Stomach smooth muscle (tissue), 2 donors: ENCODE data around the gene CLEC4E.
"Not testable (repeated sequence)": the region's sequence is repeated elsewhere in the genome, so short reads cannot be mapped to it uniquely, and the experiment has no call there.

Experiments
- H3K27ac ChIP-seq: one replicate; pipeline ENCODE4 v1.7.0; 2013; ENCODE audit warnings: mild to moderate bottlenecking, low read length, inconsistent platforms
- H3K27me3 ChIP-seq, 2 donors: one replicate each; pipeline ENCODE4 v1.7.0; 2013; ENCODE audit warnings: low read length in 2 of 2; ENCODE audit not compliant: insufficient read depth in 2 of 2, control insufficient read depth in 1 of 2
- H3K36me3 ChIP-seq, 2 donors: one replicate each; pipeline ENCODE4 v1.7.0; 2013; ENCODE audit warnings: low read length in 2 of 2; ENCODE audit not compliant: control insufficient read depth in 2 of 2, insufficient read depth in 2 of 2
- H3K4me1 ChIP-seq: one replicate; pipeline ENCODE4 v1.7.0; 2013; ENCODE audit warnings: low read length; ENCODE audit not compliant: control insufficient read depth, insufficient read depth
- H3K4me3 ChIP-seq, 2 donors: one replicate each; pipeline ENCODE4 v1.7.0; 2013; ENCODE audit warnings: low read length in 2 of 2
- H3K9ac ChIP-seq, 2 donors: one replicate each; pipeline ENCODE4 v1.7.0; 2013; ENCODE audit warnings: low read length in 2 of 2, mild to moderate bottlenecking in 1 of 2
- H3K9me3 ChIP-seq, 2 donors: one replicate each; pipeline ENCODE4 v1.7.0; 2013; ENCODE audit warnings: low read length in 2 of 2; ENCODE audit not compliant: control insufficient read depth in 2 of 2
- donor health status: healthy.
- donor health status: Pancreatic carcinoma.

The CLEC4E gene

DNA sequence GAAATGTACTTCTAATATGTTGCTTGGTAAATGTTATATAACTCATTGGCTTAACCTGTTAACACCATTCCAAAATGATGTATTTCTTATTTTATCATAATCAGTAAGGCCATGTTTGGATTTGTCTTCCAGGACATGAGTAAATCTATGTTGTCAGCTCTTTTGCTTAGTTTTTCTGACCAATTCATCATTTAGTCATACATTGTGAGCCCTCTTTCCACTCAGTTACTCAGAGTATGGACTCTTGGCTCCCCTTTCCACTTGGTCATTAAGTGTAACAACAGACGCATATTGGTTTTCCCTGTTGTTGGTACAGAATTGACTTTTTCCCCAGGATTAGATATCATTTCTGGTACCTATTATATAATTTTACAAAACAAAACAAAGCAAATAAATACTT, 36.4 kb downstream of the CLEC4E start:
- Histone ChIP-seq H3K9ac (no peak overlapping the region), H3K4me3 (no peak overlapping the region), H3K27ac (no peak overlapping the region), H3K9me3 (no peaks in the 10 kb centered on the region), H3K4me1 (no peaks in the 10 kb centered on the region), H3K27me3 (no peaks in the 10 kb centered on the region), H3K36me3 (no peaks in the 10 kb centered on the region)

DNA sequence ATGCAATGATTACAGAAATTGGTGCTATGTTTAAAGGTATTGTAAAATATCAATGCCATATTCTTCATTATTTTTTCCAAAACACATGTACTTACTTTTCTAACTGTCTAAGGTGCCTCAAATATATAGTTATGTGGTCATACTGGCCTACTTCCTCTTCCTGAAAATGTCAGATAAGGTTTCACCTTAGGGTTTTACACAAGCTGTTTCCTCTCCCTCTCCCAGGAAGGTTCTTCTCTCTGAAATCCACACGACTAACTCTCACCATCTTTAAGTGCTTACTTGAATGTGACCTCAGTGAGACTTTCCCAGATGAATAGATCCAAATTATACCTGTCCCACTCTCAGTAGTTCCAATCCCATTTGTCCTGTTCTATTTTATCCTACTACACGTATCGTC, 39.0 kb downstream of the CLEC4E start:
- H3K27ac ChIP-seq = no peak overlapping the region
- no peaks in the 10 kb centered on the region for H3K27me3 ChIP-seq
- no peaks in the 10 kb centered on the region for H3K4me1 ChIP-seq
- H3K9ac ChIP-seq = no peak overlapping the region
- no peaks in the 10 kb centered on the region for H3K36me3 ChIP-seq
- H3K4me3 ChIP-seq = no peak overlapping the region
- H3K9me3 ChIP-seq = no peaks in the 10 kb centered on the region

DNA sequence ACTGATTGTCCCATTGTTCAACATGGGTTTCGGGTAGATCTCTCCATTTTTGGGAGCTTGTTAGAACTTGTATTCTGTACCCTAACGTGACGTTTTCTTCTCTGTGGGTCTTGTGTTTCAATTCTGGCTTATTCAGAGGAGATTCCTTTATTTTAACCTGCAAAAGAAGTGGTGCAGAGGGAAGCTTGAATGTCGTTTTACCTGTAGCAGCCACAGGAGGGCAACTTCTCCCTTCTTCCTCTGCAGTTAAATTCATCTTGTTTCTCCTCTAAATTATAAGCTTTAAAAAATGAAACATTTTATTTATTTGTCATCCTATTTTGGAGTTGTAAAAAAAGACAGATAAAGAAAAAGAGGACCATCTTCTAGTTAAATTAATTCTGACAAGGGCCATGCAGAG, 41.1 kb downstream of the CLEC4E start:
- Histone ChIP-seq H3K9me3 (no peaks in the 10 kb centered on the region), H3K36me3 (no peaks in the 10 kb centered on the region), H3K27me3 (no peaks in the 10 kb centered on the region), H3K9ac (no peak overlapping the region), H3K4me3 (no peak overlapping the region), H3K4me1 (no peaks in the 10 kb centered on the region), H3K27ac (no peak overlapping the region)

DNA sequence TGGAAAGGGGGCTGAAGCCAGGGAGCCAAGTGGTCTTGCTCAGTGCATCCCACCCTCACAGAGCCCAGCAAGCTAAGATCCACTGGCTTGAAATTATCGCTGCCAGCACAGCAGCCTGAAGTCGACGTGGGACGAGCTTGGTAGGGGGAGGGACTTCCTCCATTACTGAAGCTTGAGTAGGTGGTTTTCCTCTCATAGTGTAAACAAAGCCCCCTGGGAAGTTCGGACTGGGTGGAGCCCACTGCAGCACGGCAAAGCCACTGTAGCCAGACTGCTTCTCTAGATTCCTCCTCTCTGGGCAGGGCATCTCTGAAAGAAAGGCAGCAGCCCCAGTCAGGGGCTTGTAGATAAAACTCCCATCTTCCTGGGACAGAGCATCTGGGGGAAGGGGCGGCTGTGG, 44.6 kb downstream of the CLEC4E start:
- not testable (repeated sequence) for H3K27ac ChIP-seq, H3K4me3 ChIP-seq, H3K9ac ChIP-seq, H3K9me3 ChIP-seq, H3K36me3 ChIP-seq, H3K4me1 ChIP-seq, H3K27me3 ChIP-seq

DNA sequence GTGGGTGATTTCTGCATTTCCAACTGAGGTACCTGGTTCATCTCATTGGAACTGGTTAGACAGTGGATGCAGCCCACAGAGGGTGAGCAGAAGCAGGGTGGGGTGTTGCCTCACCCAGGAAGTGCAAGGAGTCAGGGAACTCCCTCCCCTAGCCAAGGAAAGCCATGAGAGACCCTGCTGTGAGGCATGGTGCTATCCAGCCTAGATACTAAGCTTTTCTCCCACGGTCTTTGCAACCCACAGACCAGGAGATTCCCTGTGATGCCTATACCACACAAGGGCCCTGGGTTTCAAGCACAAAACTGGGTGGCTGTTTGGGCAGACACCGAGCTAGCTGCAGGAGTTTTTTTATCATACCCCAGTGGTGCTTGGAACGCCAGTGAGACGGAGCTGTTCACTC, 45.0 kb downstream of the CLEC4E start:
- not testable (repeated sequence) for H3K9ac ChIP-seq, H3K9me3 ChIP-seq, H3K4me1 ChIP-seq, H3K27me3 ChIP-seq, H3K27ac ChIP-seq, H3K4me3 ChIP-seq, H3K36me3 ChIP-seq

DNA sequence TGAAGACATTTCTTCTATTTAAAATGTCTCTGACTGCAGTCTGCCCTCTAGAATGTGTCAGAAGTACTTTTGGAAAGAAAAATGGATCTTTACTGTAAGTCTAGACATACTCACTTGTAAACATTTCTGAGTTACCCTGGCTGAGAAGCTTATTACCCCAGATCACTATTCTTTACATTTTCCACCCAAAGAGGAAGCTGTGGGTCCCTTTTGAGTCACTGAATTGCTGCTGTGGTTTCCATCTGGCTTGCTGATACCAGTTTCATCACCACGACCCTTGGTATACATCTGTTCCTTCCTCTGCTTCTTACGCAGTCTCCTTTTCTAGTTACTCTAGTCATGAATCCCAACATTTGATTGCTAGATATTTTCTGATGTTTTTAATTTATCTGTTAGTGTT, 47.6 kb downstream of the CLEC4E start:
- H3K27ac ChIP-seq = no peak overlapping the region
- no peaks in the 10 kb centered on the region for H3K4me1 ChIP-seq

DNA sequence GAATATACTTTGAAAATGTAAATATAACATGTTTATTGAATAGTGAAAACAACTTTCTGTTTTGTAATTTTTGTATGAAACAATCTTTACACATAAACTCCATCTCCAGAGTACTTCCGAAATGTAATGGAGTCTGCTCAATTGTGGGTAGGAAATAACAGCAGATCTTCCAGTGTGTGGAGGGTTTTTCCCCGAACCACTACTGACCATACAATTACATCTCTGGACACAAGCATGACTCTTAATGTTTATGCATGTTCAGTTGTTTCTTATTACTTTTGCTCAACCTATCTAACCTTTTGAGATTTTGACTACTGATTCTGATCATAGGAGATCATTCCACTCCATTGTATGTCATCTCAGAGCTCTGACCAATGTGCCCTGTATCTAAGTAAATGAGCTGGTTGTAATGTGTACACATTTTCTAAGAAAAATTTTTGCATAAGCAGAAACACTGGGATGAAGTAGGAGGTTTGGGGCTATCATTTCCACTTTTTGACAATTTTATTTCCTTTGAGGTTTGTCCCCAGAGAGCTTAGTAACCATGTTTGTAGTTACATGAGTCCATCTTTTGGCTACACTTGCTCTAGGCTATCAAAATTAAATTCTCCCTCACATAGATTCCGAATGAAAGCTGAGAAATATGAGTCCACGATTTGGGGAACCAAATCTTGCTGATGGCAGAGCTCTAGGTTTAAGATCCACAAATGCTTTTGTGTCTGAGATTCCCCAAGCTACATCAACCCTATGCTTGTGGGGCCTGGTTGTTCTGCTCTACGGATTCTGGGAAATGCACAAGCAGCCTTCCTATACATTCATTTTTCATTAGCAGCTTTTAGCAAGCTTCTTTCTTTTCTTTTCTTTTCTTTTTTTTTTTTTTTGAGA, 48.8 kb downstream of the CLEC4E start:
- Histone ChIP-seq H3K4me3 (no peak overlapping the region), H3K27me3 (no peaks in the 10 kb centered on the region), H3K36me3 (no peaks in the 10 kb centered on the region), H3K4me1 (no peaks in the 10 kb centered on the region), H3K9ac (no peak overlapping the region), H3K9me3 (no peaks in the 10 kb centered on the region), H3K27ac (no peak overlapping the region)

More for the DNA sequence above, 47.6 kb downstream of the CLEC4E start:
- Histone ChIP-seq H3K9ac (no peak overlapping the region), H3K27me3 (no peaks in the 10 kb centered on the region), H3K9me3 (no peaks in the 10 kb centered on the region), H3K36me3 (no peaks in the 10 kb centered on the region), H3K4me3 (no peak overlapping the region)
